SK-N-MC (cell line): ENCODE data around the gene DYRK2.

Source experiments
- EZH2 ChIP-seq: fragments of 200-600 bp; sonication (generic); IDR thresholded peaks from one replicate; pipeline ENCODE4 v1.6.1; 2017; ENCODE audit warnings: antibody characterized with exemption
- FOXP2 ChIP-seq: optimal IDR thresholded peaks from 2 replicates; pipeline ENCODE3; 2011; ENCODE audit warnings: mild to moderate bottlenecking, moderate library complexity; ENCODE audit not compliant: insufficient read depth; ENCODE audit errors: extremely low read length, control extremely low read depth
- POLR2AphosphoS5 ChIP-seq: IDR thresholded peaks from 2 replicates; pipeline ENCODE4 v1.6.1; 2012; ENCODE audit warnings: mild to moderate bottlenecking, low read depth, low read length, borderline replicate concordance

DNA sequence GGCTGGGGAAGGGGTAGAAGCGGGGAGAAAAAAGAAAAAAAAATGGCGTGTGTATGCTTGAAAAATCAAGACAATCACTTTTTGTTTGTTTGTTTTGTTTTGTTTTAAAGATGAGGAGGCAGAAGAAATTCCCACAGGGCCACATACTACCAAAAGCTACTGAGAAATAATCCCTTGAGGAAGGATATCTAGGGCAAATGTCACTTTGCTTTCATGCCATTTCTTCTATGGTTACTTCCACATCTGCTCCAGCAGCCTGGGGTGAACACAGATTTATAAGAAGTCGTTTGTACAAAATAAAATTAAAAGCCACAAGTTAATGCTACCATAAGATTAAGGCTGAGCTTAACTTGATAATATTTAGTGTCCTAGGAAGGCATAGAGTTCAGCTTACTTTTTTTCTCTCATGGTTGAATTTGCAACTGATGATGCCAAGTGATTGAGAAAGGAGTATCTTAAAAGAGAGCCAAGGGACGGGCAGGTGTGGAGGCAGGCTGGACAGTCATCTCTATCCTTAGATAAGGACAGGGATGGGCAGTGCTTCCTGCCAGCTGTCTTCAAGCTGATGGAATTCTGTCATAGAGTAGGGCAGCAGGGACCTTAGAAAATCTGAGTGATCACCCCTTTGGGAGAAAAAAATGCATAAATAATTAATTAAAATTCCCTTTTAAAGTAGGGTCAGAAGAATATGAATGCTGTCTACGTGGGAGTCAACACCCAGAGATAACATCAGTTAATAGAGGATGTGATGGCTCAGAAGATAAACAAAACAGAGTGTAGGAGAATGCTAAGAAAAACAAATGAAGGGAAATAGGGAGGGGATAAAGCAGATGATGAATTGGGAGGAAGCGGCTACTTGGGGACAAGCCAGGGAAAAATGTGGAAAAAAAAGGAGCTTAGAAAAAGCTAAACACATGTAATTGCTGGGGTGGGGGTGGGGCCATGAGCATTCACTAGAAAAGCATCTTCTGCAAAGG is 57.1 kb downstream of the DYRK2 start:
- TF ChIP-seq EZH2 (no peak), POLR2AphosphoS5 (no peak), FOXP2 (no peak)
